SU-DHL-6 (cell line): ENCODE data around the gene ZP2.

Source experiments
- EZH2phosphoT487 ChIP-seq: fragments of 200-600 bp; sonication (generic), shearing (Covaris generic); conservative IDR thresholded peaks from 2 replicates; pipeline ENCODE4 v1.6.1; 2018; ENCODE audit warnings: mild to moderate bottlenecking, antibody characterized with exemption, low read length, moderate library complexity, mixed read lengths
- TF ChIP-seq, protein P1 (sequence below): fragments of 200-600 bp; sonication (generic); IDR thresholded peaks from one replicate; pipeline ENCODE4 v1.5.1; 2017; ENCODE audit warnings: antibody characterized with exemption, mild to moderate bottlenecking, low read length, moderate library complexity; ENCODE audit not compliant: insufficient read depth, poor library complexity, severe bottlenecking

DNA sequence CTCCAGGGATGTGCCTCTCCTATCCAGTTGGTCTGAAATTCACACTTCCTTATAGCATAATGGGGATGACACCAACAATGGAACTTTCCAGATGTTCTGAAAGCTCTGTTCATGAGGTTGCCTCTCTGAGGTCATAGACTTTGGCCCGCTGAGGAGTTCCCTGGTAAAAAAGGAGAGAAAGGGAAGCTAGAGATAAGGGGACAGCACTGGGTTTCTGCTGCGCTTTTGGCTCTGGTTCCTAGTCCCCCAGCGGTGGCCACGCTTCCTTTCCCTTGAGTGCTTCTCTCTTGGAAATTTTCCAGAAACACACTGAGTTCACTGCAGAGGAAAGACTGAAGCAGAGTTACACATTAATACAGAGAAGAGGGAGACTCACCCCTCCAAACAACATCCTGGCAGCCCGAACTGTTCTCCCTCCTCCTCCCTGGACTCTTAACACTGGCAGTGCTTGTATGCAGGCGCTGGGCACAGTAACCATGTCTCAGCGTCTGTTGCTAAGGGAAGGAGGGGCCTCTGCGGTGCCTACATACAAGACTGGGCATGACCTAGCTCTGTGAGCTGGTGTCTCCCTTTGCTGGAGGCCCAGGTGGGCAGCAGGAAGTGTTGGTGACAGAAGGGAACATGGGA is 60.9 kb downstream of the ZP2 start, which contains the start of gene DNAH3:
- TF ChIP-seq, protein P1, sequence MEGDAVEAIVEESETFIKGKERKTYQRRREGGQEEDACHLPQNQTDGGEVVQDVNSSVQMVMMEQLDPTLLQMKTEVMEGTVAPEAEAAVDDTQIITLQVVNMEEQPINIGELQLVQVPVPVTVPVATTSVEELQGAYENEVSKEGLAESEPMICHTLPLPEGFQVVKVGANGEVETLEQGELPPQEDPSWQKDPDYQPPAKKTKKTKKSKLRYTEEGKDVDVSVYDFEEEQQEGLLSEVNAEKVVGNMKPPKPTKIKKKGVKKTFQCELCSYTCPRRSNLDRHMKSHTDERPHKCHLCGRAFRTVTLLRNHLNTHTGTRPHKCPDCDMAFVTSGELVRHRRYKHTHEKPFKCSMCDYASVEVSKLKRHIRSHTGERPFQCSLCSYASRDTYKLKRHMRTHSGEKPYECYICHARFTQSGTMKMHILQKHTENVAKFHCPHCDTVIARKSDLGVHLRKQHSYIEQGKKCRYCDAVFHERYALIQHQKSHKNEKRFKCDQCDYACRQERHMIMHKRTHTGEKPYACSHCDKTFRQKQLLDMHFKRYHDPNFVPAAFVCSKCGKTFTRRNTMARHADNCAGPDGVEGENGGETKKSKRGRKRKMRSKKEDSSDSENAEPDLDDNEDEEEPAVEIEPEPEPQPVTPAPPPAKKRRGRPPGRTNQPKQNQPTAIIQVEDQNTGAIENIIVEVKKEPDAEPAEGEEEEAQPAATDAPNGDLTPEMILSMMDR: no peak
- no peak for TF ChIP-seq EZH2phosphoT487
